NCI-H2227 (cell line): Measurements from ENCODE around the gene FBXW8.

ENCODE experiments used
- DNase-seq: peaks from one replicate; lab custom pipeline; 2025; ENCODE audit not compliant: unreplicated experiment; lab: John Stamatoyannopoulos, UW

FBXW8 gene

GRCh38 chr12:117020536-117021220, 109.9 kb downstream of the FBXW8 start:
- no peak for DNase-seq

DNA sequence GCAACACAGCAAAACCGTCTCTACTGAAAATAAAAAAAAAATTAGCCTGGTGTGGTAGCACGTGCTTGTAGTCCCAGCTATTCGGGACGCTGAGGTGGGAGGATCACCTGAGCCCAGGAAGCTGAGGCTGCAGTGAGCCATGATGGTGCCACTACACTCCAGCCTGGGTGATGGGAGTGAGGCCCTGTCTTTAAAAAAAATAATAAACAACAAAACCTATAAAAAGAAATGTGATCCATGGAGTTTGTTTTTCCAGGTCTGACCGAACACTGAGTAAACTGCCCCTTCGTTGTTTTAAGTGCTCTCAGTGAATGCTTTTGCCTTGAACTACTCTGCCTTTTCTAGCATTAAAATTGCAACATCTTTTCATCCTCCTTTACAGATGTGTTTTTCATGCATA, 111.7 kb downstream of the FBXW8 start:
- DNase-seq = no peak

DNA sequence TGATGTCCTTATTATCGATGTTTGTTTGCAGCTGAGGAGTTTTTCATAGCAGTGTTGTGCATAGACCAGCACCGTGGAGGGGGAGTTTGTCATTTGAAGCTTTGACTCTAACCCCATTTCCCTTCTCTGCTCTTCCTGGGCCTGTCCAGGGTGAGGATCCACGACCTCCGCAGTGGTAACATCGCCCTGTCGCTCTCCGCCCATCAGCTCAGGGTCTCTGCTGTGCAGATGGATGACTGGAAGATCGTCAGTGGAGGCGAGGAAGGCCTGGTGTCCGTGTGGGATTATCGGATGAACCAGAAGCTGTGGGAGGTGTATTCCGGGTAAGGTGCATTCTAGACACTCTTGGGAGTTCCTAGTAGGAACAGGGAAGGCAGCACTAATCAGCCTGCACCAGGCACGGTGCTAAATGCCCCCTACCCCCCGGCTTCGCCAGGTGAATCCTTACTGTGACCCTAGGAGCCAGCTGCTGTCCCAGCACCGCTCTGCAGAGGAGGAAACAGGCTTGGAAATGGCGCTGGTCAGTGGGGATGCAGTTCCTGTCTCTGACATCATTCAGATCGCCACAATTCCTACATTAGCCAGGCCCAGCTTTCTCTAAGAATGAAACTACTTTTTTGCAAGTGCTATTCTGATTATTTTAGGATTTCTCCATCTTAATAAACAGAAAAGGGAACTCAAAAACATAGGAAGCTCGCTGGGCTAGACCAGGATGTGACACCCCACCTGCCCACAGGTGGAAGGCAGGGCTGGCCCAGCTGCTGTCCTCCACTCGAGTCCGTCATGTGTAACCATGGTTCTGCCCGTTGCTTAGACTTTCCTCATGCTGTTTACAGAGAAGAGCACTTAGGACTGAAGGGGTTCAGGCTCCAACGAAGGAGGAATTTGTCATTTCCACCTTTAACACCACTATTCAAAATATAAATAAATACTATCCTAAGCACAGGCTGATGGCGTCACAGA, 113.5 kb downstream of the FBXW8 start:
- no peak for DNase-seq

GRCh38 chr12:117024961-117025480, 114.3 kb downstream of the FBXW8 start:
- no peak for DNase-seq

DNA sequence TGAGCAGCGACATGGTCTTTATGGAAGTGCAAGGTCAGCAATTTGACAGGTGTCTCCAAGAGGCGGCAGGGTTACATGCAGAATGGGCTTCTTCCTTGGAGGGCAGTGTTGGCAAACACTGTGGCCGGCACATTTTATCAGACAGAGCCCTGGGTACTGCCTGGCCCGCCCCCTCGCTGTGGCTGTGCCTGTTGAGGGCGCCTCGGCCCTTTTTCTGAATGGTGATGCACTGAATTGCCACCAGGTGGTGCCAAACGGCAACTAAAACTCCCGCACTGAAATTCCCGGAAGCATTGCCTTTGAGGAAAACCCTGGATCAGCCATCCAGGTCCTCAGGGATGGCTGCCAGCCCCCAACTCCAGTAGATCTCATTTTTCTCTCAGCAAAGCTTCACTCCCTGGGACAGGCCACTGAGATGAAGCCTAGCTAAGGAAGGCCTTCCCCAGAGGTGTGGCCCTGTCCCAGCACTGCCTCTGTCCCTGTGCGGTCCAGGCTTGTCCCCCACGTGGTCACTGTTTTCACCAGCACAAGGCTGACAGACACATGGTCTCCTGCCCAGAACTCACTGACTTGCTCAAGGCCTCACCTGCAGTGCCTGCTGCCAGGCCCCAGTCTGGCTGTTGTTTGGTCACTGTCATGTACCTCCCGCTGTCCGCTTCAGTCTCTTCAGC, 114.9 kb downstream of the FBXW8 start:
- peak; percentile 87 for DNase-seq

- no peak for DNase-seq
Measured at GRCh38 chr12:117026343-117026742, 115.6 kb downstream of the FBXW8 start.

GRCh38 chr12:117026921-117027250, 116.1 kb downstream of the FBXW8 start:
- no peak for DNase-seq

DNA sequence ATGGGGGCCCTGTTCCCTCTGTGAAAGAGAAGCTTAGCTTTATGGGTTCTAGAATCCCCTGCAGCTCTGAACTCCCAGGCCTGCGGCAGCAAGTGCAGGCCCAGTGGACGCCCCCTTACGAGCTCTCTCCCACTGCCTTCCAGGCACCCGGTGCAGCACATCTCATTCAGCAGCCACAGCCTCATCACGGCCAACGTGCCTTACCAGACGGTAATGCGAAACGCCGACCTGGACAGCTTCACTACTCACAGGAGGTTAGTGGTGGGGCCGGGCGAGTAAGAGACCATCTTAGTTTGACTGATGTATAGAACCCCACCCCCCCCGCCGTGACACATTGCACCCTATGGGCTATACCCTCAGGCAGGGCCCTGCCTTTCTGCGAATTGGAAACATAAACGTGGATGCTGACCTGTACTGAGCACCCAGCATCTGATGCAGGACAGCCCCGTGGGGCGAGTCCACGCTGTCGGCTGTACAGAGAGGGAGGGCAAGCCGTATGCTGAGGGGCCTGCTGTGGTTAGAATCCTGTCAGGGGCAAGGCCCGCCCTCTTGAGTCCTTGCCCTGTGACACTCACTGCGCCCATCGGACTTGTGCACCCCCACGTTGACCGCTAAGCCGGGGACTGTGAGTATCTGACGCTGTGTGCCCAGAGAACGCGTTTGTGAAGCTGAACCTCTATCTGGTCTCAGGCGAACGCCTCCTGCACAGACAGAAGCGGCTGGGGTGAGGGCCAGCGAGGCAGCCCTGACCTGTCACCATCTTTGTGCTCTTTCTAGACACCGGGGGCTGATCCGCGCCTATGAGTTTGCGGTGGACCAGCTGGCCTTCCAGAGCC, 116.7 kb downstream of the FBXW8 start:
- DNase-seq = no peak

DNA sequence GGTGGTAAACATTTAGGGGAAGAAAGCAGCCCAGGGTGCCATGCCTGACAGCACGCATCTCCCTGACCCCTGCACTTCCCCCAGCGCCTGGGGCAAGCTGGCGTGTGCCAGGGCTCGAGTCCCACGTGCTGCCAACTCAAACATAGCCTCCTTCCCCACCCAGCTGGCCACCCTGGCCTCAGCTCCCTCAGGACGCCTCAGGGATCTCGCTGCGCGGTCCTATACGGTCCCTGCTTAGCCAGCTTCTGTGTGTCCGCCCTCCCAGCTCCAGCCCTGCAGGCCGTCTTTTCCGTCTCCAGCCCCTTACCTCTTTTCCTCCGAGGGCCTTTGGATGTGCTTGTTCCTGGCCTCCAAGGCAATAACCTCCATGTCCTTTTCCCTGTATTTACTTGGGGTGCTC, 117.5 kb downstream of the FBXW8 start:
- no peak for DNase-seq

DNA sequence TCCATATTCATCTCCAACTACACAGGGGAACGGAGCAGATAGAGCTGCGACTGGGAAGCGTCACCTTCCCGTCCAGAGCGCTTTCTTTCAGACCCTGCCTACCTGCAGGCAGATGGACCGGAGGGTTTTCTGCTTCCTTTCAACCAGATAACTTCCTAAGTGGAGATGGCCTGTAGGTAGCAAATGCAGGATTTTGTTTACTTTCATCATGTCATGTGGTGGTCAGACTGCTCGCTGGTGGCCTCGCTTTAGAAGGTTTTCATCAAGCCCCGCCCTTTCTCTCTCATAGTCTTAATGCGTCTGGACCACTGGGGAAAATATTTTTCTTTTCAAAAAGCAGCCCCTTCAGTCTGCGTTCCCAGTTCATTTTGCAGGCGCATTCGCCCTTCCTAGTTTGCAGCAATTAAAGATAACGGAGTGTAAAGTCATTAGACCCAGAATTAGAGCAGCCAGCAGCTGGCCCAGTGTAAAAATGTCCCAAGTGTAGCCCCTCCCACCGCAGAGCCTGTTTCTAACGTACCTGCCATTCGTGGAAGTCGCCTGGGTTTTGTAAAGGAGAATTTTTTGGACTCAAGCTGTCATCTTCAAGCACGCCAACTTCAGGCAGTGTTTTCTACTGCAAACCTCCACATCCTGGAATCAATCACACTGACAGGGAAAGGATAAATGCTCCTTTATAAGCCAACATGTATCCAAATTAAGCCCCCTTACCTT, 119.6 kb downstream of the FBXW8 start:
- DNase-seq = no peak

DNA sequence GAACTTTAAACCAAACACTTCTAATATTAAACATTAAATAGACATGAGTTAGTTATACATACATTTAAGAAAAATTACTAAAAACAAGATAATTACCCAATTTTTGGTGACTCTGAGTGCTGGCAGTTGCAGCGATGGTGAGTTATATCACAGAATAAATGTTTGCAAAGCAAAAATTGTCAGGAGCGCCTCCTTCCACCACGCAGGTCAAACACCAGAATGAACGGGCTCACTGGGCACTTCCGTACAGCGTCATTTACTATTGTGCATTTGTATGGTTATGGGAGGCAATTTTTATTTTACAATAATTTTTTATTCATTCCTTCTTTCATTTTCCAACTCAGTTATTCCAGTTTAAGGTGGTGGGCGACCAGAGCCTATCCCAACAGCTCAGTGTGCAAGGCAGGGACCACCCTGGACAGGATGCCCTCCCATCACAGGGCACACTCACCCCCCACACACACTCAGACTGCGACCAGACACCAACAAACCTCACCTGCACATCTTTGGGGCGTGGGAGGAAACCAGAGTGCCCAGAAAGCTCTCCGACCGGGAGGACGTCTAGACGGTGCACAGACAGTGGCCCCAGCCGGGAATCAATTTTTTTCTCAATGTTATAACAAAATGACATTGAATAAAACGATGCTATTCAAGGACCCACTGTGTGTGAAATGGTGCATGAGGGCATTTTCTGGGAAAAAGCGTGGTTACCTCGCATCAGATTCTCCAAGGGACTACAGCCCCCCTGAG, 121.3 kb downstream of the FBXW8 start:
- DNase-seq = no peak

- DNase-seq = peak; percentile 35
Measured at GRCh38 chr12:117032593-117033381, 122.0 kb downstream of the FBXW8 start.

DNA sequence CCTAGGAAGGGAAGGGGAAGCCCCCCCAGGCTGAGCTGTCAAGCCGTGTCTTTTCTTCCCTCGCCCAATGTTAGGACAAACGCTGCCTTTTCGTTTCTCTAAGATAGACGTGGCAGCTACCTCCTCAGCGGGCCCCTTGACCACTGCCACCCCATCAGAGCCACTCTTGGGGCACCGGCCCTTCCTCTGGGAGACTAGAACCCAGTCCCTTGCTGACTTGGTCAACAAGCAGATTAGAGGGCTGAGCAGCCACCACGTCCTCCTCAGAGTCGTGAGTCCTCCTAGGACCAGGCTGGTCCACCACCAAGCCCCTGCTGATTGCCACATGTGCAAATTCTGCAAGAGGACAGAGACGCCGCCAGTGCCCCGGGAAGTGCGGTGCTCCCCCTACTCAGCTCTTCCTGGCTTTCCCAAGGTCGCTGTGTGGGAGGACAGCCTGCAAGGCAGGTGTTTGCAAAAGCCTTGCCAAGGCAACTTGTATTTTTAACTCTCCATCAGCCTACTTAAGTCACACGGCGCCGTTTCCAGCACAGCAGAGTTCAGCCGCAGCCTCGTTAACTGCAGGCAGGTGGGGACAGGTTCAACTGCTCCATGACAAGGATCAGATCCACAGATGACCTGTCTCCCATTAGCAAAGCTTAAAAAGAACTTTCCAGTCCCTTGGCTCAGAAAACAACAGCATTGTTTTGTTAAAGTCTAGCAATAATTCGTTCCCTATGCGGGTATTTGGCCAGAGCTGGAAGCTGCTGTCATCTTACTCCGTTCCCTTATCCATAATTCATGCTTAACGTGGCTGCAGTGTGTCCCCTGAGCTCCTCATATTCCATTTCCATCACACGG, 122.9 kb downstream of the FBXW8 start:
- no peak for DNase-seq

GRCh38 chr12:117034249-117034648, 123.5 kb downstream of the FBXW8 start:
- DNase-seq = no peak

DNA sequence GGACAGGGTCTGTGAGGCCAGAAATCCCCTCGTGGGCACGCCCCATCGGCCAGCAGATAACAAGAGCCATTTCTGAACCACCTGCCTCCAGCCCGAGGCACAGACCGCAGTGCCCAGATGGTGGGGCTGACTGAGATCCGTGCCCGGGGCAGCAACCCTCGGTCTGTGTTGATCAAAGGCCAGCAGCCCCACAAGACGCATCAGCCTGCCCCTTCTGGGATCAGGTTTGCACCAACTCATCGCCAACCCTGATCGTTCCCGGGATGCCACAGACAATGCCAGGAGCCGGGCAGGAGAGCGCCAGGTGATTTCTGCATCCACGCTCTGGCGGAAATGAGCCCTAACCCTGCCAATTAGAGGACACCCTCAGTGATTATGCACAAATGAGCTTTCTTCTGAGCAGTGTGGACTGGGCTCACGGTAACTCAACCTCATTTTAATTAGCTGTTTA, 124.0 kb downstream of the FBXW8 start:
- DNase-seq = no peak

DNA sequence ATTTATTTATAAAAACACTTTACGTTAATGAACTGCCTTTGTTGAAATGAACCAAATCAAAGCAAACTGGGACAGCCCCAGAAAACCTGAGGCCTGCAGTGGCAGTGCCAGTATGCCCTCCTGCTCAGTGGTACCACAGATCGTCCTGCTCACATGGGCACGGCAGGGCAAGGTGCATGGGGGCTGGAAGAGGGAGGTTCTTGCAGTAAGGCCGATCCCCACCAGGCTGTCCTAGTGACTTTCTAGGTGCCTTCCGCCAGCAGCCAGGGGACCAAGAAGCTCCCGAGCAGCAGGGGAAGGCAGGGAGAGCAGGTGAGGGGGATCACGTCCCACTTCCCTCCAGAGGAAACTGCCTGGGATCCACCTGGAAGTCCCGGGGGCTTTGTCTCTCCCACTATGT, 124.5 kb downstream of the FBXW8 start:
- DNase-seq = no peak

- no peak for DNase-seq
Measured at GRCh38 chr12:117036046-117036445, 125.3 kb downstream of the FBXW8 start.

- no peak for DNase-seq
Measured at GRCh38 chr12:117036547-117036946, 125.8 kb downstream of the FBXW8 start.
